K562 (cell line): ENCODE results near the gene TRPM4. TPM values are rescaled to one million over a fixed set of nuclear protein-coding genes. Genes with fewer than 3 reads are reported as not detected.

ENCODE experiments used
- AFF4 ChIP-seq: sonication (generic); formaldehyde crosslinking; IDR thresholded peaks from 2 replicates; pipeline ENCODE4 v1.8.0; 2023; ENCODE audit warnings: mild to moderate bottlenecking, missing genetic modification reagents
- BHLHE40 ChIP-seq: IDR thresholded peaks from 2 replicates; pipeline ENCODE4 v1.6.1; 2011; ENCODE audit warnings: low read length, improper control_type of control experiment
- CCAR2 ChIP-seq: fragments of 200-400 bp; formaldehyde crosslinking; IDR thresholded peaks from 2 replicates; pipeline ENCODE4 v1.6.1; 2017; ENCODE audit warnings: mild to moderate bottlenecking, low read depth, low read length
- CEBPB ChIP-seq: fragments of 450-650 bp; IDR thresholded peaks from 2 replicates; pipeline ENCODE4 v1.6.1; 2016; ENCODE audit warnings: missing genetic modification characterization, missing compliant biosample characterization
- CXXC5 ChIP-seq: fragments of 250-450 bp; sonication (Bioruptor Pico); IDR thresholded peaks from 2 replicates; pipeline ENCODE4 v1.8.0; 2022; ENCODE audit warnings: inconsistent platforms, mild to moderate bottlenecking, moderate library complexity
- KHSRP ChIP-seq: fragments of 450-650 bp; IDR thresholded peaks from 2 replicates; pipeline ENCODE4 v1.6.1; 2017
- LEF1 ChIP-seq: fragments of 450-650 bp; IDR thresholded peaks from 2 replicates; pipeline ENCODE4 v1.6.1; 2016; ENCODE audit warnings: mild to moderate bottlenecking
- MAZ ChIP-seq, 2 experiments: fragments of 450-650 bp in 1 of 2; sonication (generic) in 1 of 2; formaldehyde crosslinking; IDR thresholded peaks in 1 of 2; conservative IDR thresholded peaks in 1 of 2; 2 replicates each; pipeline versions ENCODE4 v1.4.0 to v1.5.0; 2020; ENCODE audit warnings: mild to moderate bottlenecking in 1 of 2, missing genetic modification reagents in 1 of 2
- MCM7 ChIP-seq, 2 experiments: fragments of 450-650 bp; IDR thresholded peaks; 2 replicates each; pipeline ENCODE4 v1.6.1; 2016 to 2018
- MEF2A ChIP-seq: IDR thresholded peaks from 2 replicates; pipeline ENCODE4 v1.6.1; 2011; ENCODE audit warnings: low read depth, mild to moderate bottlenecking, low read length, moderate library complexity; ENCODE audit not compliant: control insufficient read depth
- MITF ChIP-seq: IDR thresholded peaks from 2 replicates; pipeline ENCODE4 v1.6.1; 2014; ENCODE audit warnings: antibody characterized with exemption
- NBN ChIP-seq: fragments of 450-650 bp; IDR thresholded peaks from 2 replicates; pipeline ENCODE4 v1.6.1; 2016; ENCODE audit warnings: low read depth, mild to moderate bottlenecking
- NFIC ChIP-seq: fragments of 450-650 bp; IDR thresholded peaks from 2 replicates; pipeline ENCODE4 v1.6.1; 2017; ENCODE audit warnings: mild to moderate bottlenecking, inconsistent platforms
- NONO ChIP-seq, 2 experiments: fragments of 200-400 bp in 1 of 2; fragments of 450-650 bp in 1 of 2; formaldehyde crosslinking in 1 of 2; IDR thresholded peaks; 2 replicates each; pipeline ENCODE4 v1.6.1; 2017; ENCODE audit warnings: low read depth in 2 of 2, mild to moderate bottlenecking in 2 of 2, moderate library complexity in 2 of 2, low read length in 1 of 2
- NR4A1 ChIP-seq, 2 experiments: fragments of 250-450 bp in 1 of 2; fragments of 450-650 bp in 1 of 2; sonication (Bioruptor Pico) in 1 of 2; IDR thresholded peaks; 2 replicates each; pipeline versions ENCODE4 v1.4.0 to v1.6.1; 2016 to 2020; ENCODE audit warnings: mild to moderate bottlenecking in 2 of 2, missing compliant biosample characterization in 1 of 2, missing genetic modification characterization in 1 of 2, moderate library complexity in 1 of 2
- SAFB ChIP-seq: fragments of 200-400 bp; formaldehyde crosslinking; IDR thresholded peaks from 2 replicates; pipeline ENCODE4 v1.6.1; 2017; ENCODE audit warnings: low read depth, low read length, borderline replicate concordance
- SNAPC5 ChIP-seq: fragments of 250-450 bp; sonication (Bioruptor Pico); IDR thresholded peaks from 2 replicates; pipeline ENCODE4 v1.8.0; 2021; ENCODE audit warnings: moderate library complexity, mild to moderate bottlenecking, inconsistent platforms
- SNIP1 ChIP-seq: fragments of 450-650 bp; IDR thresholded peaks from 2 replicates; pipeline ENCODE4 v1.7.1; 2017; ENCODE audit warnings: low read depth, mild to moderate bottlenecking
- TAF7 ChIP-seq: fragments of 450-650 bp; IDR thresholded peaks from 2 replicates; pipeline ENCODE4 v1.6.1; 2016; ENCODE audit warnings: missing genetic modification characterization, missing compliant biosample characterization
- TAL1 ChIP-seq: fragments of 450-650 bp; IDR thresholded peaks from 2 replicates; pipeline ENCODE4 v1.6.1; 2016; ENCODE audit warnings: mild to moderate bottlenecking
- TBP ChIP-seq: optimal IDR thresholded peaks from 2 replicates; pipeline ENCODE3; 2011; ENCODE audit warnings: low read depth, low read length, improper control_type of control experiment
- ZBTB8A ChIP-seq: fragments of 450-650 bp; IDR thresholded peaks from 2 replicates; pipeline ENCODE4 v1.6.1; 2018; ENCODE audit warnings: mild to moderate bottlenecking, moderate library complexity; ENCODE audit not compliant: partially characterized antibody
- ZKSCAN8 ChIP-seq: fragments of 200-800 bp; sonication (Bioruptor generic); IDR thresholded peaks from 2 replicates; pipeline ENCODE4 v1.6.1; 2016; ENCODE audit warnings: missing genetic modification characterization, missing compliant biosample characterization
- polyA plus RNA-seq, 8 experiments: library from polyadenylated mRNA; depleted of rRNA in 4 of 8; stranded (reverse) in 5 of 8; unstranded in 3 of 8; fragments of >200 nt; fragmentation: Nextera tagmentation in 2 of 8; fragmentation: Illumina TruSeq in 1 of 8; extraction: Ambion mirVana in 2 of 8; extraction: Trizol in 1 of 8; gene quantifications; 2 replicates each; pipeline versions ENCODE4 v1.2.1 to v1.2.3, GENCODE V29; 2011 to 2014; ENCODE audit warnings: inconsistent platforms in 1 of 8, missing spikeins in 1 of 8
- total RNA-seq, 7 experiments: library from RNA; depleted of rRNA in 6 of 7; stranded (reverse); fragments of >200 nt in 6 of 7; fragmentation: Illumina TruSeq in 2 of 7; extraction: Trizol in 2 of 7; gene quantifications; 2 replicates each; pipeline versions ENCODE4 v1.2.1 to v1.2.3, GENCODE V29; 2011 to 2021; ENCODE audit warnings: low replicate concordance in 1 of 7

TRPM4 gene
- total and polyA plus RNA-seq, 9 of the 15 experiments (the other 6 are each of a cell fraction or from before 2014, with no cell fraction given) = 6.5 to 45.4 (median 15.2) TPM

- no peak for TF ChIP-seq TAF7 (tag)
- 0 out of 4 replicates have a peak, but pooled peaks of 1 of the 2 experiments have one; percentile 91 for TF ChIP-seq NONO (IDR thresholded peaks at IDR 0.05; ENCODE audit: low read depth in 2 of 2, low read length in 1 of 2)
- TF ChIP-seq BHLHE40 = peak; percentile 75
- TF ChIP-seq CEBPB (tag) = no peak
- TF ChIP-seq MITF = no peak
- TF ChIP-seq MAZ (CRISPR knock-in tag; conservative IDR thresholded peaks at IDR 0.05 in 1 of 2, IDR thresholded peaks at IDR 0.05 in 1 of 2) = peak; percentile 50 to 59; a peak in 3 of 4 replicates
- no peak for TF ChIP-seq MCM7 (IDR thresholded peaks at IDR 0.05)
- no peak for TF ChIP-seq CCAR2
- peak; percentile 82 for TF ChIP-seq TBP
- TF ChIP-seq ZBTB8A = no peak
- 0 out of 2 replicates have a peak, but pooled peaks have one; percentile 18 for TF ChIP-seq NBN
- no peak for TF ChIP-seq SAFB
- TF ChIP-seq MEF2A = no peak
- no peak for TF ChIP-seq SNIP1
- 0 out of 2 replicates have a peak, but pooled peaks have one; percentile 49 for TF ChIP-seq CXXC5 (CRISPR knock-in tag)
- no peak for TF ChIP-seq SNAPC5
- TF ChIP-seq AFF4 (CRISPR knock-in tag) = no peak; the same call in 1 of the 2 replicates
- peak; percentile 41; the same call in 1 of the 2 replicates for TF ChIP-seq NR4A1 (CRISPR knock-in tag; IDR thresholded peaks at IDR 0.05)
- TF ChIP-seq NR4A1 (tag; IDR thresholded peaks at IDR 0.05) = no peak
- no peak for TF ChIP-seq KHSRP
- 0 out of 2 replicates have a peak, but pooled peaks have one; percentile 5 for TF ChIP-seq NFIC
- no peak for TF ChIP-seq ZKSCAN8
- TF ChIP-seq LEF1 = 0 out of 2 replicates have a peak, but pooled peaks have one; percentile 25
- TF ChIP-seq TAL1 = peak; percentile 70
Measured at GRCh38 chr19:49148784-49149651, 8.6 kb upstream of the TRPM4 start (continued).
